ENCODE data around the gene NTF3.

GRCh38 chr12:5438671-5439200 lies 6.8 kb downstream of the NTF3 start:
- TF ChIP-seq CTCF (IDR thresholded peaks at IDR 0.05) (no peak), POLR2A (IDR thresholded peaks at IDR 0.05) (no peak)
